Measurements from ENCODE around the gene LPAR2. TPM values are rescaled to one million over a fixed set of nuclear protein-coding genes. Genes with fewer than 3 reads are reported as not detected.

The LPAR2 gene
- 0.13 and 0.37 TPM in 2 replicates for total RNA-seq

DNA sequence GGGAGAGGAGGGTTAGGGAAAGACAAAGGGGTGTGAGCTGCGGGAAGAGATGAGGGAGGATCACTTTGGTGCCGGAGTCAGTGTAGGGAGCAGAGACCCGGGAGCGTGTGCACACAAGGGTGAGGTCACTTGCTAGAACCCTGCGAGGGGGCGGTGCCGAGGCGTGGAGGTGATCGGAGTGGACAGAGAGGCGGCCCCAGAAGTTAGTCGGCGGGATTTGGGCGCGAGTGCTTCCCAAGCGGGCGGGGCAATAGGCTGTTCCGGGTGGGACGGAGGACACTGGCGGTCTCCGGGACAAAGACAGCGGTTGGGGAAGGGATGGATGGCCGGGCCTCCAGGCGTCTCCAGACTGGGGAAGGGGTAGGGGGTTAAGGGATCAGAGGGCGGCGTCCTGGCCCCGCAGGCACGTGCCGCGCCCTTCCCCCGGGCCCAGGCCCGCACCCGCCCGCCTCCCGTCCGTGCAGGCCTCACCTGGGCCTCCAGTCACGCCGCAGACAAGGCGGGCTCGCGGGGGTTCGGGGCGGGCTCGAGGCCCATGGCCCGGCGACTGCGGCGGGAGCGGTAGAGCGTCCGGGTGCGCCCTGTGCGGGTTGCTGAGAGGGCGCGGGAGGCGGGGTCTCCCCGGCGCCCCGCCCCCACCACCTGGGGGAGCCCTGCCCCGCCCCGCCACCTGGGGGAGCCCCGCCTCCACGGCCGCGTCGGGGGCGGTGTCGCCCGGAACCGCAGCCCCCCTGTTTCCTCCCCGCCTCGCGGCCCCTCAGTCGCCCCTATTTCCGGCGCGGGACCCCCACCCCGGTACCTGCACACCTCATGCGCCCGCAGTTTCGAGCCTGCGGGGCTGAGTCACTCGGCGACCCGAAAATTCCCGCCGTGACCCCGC lies at the start of gene LPAR2:
Gene LPAR2 (minus strand): TSS at position 600 of the 880 bp plus-strand sequence. CDS start 945 bp downstream, outside the sequence.

GRCh38 chr19:19668230-19669012 lies 40.4 kb upstream of the LPAR2 start, which contains the start of gene ZNF101:
Gene ZNF101, plus strand, starts transcription at chr19:19668839. Its CDS starts 125 bp downstream, at chr19:19668964.

GRCh38 chr19:19663256-19664120 lies 35.5 kb upstream of the LPAR2 start, which contains the start of gene ATP13A1:
Gene ATP13A1, minus strand, starts transcription at chr19:19663676. Its CDS starts 10 bp downstream, at chr19:19663666.

DNA sequence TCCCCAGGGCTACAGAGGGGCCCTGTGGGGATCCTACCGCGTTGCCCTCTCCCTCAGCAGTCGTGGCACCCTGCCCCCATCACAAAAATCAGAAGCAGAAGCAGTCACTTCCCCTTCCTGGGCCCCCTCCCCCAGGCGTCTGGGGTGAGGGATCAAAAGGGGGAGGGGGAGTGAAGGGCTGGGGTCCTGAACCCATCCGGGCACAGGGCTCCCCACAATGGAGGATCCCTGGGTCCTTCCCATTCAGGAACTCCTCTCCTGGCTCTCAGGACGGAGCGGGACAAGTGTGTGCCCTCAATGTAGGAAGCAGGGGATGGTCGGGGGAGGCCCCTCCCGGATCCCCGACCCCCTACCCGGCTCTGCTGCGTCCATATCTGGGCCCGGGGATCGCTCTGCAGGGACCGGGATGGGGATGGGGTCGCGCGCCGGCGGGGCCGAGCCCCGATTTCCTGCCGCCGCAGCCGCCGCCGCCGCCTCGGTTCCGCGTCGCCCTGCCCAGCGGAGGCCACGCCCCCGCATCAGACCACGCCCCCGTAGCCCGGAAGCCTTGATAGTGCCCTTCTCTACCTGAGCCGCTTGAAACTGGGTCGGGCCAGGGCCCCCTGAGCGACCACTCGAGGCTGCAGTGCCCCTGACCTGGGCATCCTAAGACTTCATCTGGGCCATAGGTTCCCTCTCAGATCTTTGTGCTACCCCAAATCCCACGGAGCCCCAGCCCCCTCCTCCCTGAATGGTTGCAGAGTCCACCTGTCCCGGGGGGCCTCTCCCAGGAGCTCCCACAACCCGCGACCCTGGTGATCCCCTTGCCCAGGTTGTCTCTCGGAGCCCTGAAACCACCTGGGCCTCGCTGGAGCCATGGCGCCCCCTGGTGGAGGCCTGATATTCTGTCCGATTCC lies 15.4 kb upstream of the LPAR2 start, which contains the start of gene GMIP:
Gene GMIP (minus strand): TSS at position 500 of the 896 bp plus-strand sequence. CDS start 128 bp downstream, at position 372.

DNA sequence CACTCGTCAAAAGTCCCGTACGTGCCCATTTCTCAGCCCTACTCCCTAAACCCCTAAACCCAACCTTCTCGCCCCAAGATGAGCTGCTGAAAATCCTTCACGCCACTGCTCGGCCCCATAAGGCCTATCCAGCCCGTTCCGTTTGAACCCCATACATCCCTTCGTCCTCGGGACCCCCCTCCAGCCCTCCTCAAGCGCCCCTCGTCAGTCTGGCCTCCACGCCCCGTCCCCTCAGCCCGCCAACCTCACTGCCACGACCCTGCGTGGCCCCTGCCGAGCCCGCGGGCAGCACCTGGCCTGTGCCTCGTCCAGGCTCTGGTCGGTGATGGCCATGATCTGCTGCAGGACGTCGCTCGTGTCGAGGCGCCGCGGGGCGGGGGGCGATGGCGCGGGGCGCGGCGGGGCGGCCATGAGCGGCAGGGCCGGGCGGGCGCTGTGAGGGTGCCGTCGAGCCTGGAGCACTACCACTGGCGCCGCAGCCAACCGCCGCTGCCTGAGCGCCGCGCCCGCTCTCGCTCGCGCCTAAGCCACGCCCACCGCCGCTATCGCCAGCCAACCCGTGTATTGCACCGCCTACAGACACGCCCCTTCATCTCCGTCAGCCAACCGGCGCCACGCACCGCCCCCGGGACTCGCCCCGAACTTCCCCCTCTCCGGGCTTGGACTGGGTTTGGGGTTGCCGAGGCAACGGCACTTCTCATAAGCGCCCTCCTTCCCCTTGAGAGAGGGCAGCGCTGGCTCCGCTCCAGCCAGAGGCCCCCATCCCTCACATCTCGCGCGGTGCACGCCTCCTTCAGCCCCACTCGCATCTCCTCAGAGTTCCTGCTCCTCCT lies 9.6 kb downstream of the LPAR2 start, which contains the start of gene PBX4:
Gene PBX4 (minus strand): TSS at position 469 of the 833 bp plus-strand sequence. CDS start 58 bp downstream, at position 411.

Other genes starting within 250 kb of the LPAR2 start
- gene GATAD2A, start 222.5 kb downstream of the LPAR2 start, total RNA-seq, result 53.9 and 55.1 TPM in 2 replicates
- gene TSSK6, start 112.7 kb downstream of the LPAR2 start, total RNA-seq, result 1.1 and 1.5 TPM in 2 replicates
- gene NDUFA13, start 112.0 kb downstream of the LPAR2 start, total RNA-seq, result 312 and 424 TPM in 2 replicates
- gene YJEFN3, start 99.3 kb downstream of the LPAR2 start, total RNA-seq, result 0.13 and 0.44 TPM in 2 replicates
- gene CILP2, start 90.0 kb downstream of the LPAR2 start, total RNA-seq, result under 0.01 TPM in 2 replicates
- 0.26 TPM in 1 of 2 replicates, not detected in the other for gene PBX4, start 9.5 kb downstream of the LPAR2 start, total RNA-seq
- 2.5 and 2.8 TPM in 2 replicates for gene GMIP, start 15.4 kb upstream of the LPAR2 start, total RNA-seq
- gene ATP13A1, start 35.5 kb upstream of the LPAR2 start, total RNA-seq, result 23.8 and 27.3 TPM in 2 replicates
- gene ZNF101, start 40.6 kb upstream of the LPAR2 start, total RNA-seq, result 5.4 and 6.3 TPM in 2 replicates
- 4.7 and 5.3 TPM in 2 replicates for gene ZNF14, start 104.9 kb upstream of the LPAR2 start, total RNA-seq
- gene ZNF506, start 193.5 kb upstream of the LPAR2 start, total RNA-seq, result 9.2 and 9.9 TPM in 2 replicates
- gene ZNF253, start 237.7 kb upstream of the LPAR2 start, total RNA-seq, result 2.2 and 2.9 TPM in 2 replicates